PC-9 (cell line): ENCODE results near the gene KIF5C. TPM values are rescaled to one million over a fixed set of nuclear protein-coding genes. Genes with fewer than 3 reads are reported as not detected.

Experiments used
- BruUV-seq: library from RNA; stranded (reverse); fragments of 400-500 nt; replicated peaks from 2 replicates; lab custom pipeline; 2021; lab: Mats Ljungman, UMichigan
- CTCF ChIA-PET: fragments of 300-600 bp; sonication (Branson Sonifier 250); formaldehyde crosslinking; loops from one replicate; lab custom pipeline; 2022; ENCODE audit warnings: antibody characterized with exemption; lab: Charles Lee
- POLR2A ChIA-PET: fragments of 300-600 bp; sonication (Branson Sonifier 250); formaldehyde crosslinking; loops from one replicate; lab custom pipeline; 2022; ENCODE audit warnings: antibody characterized with exemption; ENCODE audit not compliant: unreplicated experiment; lab: Charles Lee
- DNase-seq, 2 experiments: peaks; one replicate each; pipeline versions ENCODE4 v3.0.0 to v3.0.0-alpha.2; 2015 to 2022; ENCODE audit warnings: mixed read lengths in 1 of 2
- H2AFZ ChIP-seq: fragments of 200-600 bp; sonication (generic); 2 replicates; pipeline ENCODE4 v1.8.1; 2017; ENCODE audit warnings: antibody characterized with exemption
- H3F3A ChIP-seq: fragments of 200-600 bp; sonication (generic); 2 replicates; pipeline ENCODE4 v1.8.1; 2017; ENCODE audit warnings: antibody characterized with exemption, mild to moderate bottlenecking, low read depth; ENCODE audit not compliant: insufficient read depth
- H3K27ac ChIP-seq: fragments of 200-600 bp; sonication (generic); 2 replicates; pipeline ENCODE4 v1.6.1; 2016; ENCODE audit warnings: mixed run types
- H3K27me3 ChIP-seq: fragments of 200-600 bp; sonication (generic); 2 replicates; pipeline ENCODE4 v1.6.1; 2016; ENCODE audit warnings: low read depth, mixed run types; ENCODE audit not compliant: insufficient read depth
- H3K36me3 ChIP-seq: fragments of 200-600 bp; sonication (generic); 2 replicates; pipeline ENCODE4 v1.6.1; 2016; ENCODE audit warnings: low read depth, mixed run types
- H3K4me1 ChIP-seq: fragments of 200-600 bp; sonication (generic); replicated peaks from 2 replicates; pipeline ENCODE4 v1.6.1; 2016; ENCODE audit warnings: mixed run types; ENCODE audit not compliant: insufficient read depth
- H3K4me2 ChIP-seq: fragments of 200-600 bp; sonication (generic); 2 replicates; pipeline ENCODE4 v1.6.1; 2017; ENCODE audit warnings: mixed run types
- H3K4me3 ChIP-seq: fragments of 200-600 bp; sonication (generic); 2 replicates; pipeline ENCODE4 v1.6.1; 2016; ENCODE audit warnings: mixed run types
- H3K79me2 ChIP-seq: fragments of 200-600 bp; sonication (generic); 2 replicates; pipeline ENCODE4 v1.6.1; 2017; ENCODE audit warnings: low read depth, mixed run types
- H3K9me2 ChIP-seq: fragments of 200-600 bp; sonication (generic); 2 replicates; pipeline ENCODE4 v1.8.1; 2017; ENCODE audit warnings: mild to moderate bottlenecking; ENCODE audit not compliant: insufficient read depth
- H3K9me3 ChIP-seq: fragments of 200-600 bp; sonication (generic); 2 replicates; pipeline ENCODE4 v1.8.1; 2016; ENCODE audit warnings: low read depth; ENCODE audit not compliant: insufficient read depth
- H4K20me1 ChIP-seq: fragments of 200-600 bp; sonication (generic); 2 replicates; pipeline ENCODE4 v1.8.1; 2017; ENCODE audit not compliant: insufficient read depth
- CTCF ChIP-seq: fragments of 200-600 bp; sonication (generic); conservative IDR thresholded peaks from 2 replicates; pipeline ENCODE4 v1.6.1; 2017; ENCODE audit warnings: mixed run types, antibody characterized with exemption, mild to moderate bottlenecking, moderate library complexity
- EZH2 ChIP-seq: fragments of 200-600 bp; sonication (generic); IDR thresholded peaks from 2 replicates; pipeline ENCODE4 v1.8.0; 2017; ENCODE audit warnings: antibody characterized with exemption, low read depth
- intact Hi-C: fragments of 100-400 bp; cut with micrococcal nuclease; formaldehyde crosslinking; loops from one replicate; pipeline ENCODE4 v1.10.0; 2022; ENCODE audit not compliant: unreplicated experiment
- total RNA-seq: library from RNA; stranded (reverse); gene quantifications from 2 replicates; pipeline ENCODE4 v1.2.3, GENCODE V29; 2021

KIF5C gene
- total RNA-seq, 1 experiment from 2014 or later: 0.07 TPM

- ChIA-PET POLR2A (no interaction called here), CTCF (no interaction called here)
- TF ChIP-seq EZH2 (no peak), CTCF (no peak)
- H3K36me3 ChIP-seq: no peaks in the 10 kb centered on the region
- intact Hi-C loops: no loop called here
- H3K4me3 ChIP-seq: no peak overlapping the region
- no peak overlapping the region for H3K4me2 ChIP-seq
- no peaks in the 10 kb centered on the region for H3K27me3 ChIP-seq
- DNase-seq: no peak
- no peaks in the 10 kb centered on the region for H3K4me1 ChIP-seq
- H2AFZ ChIP-seq: no peak overlapping the region
- no peak overlapping the region for H3K27ac ChIP-seq
- H3F3A ChIP-seq: no peaks in the 10 kb centered on the region
- H4K20me1 ChIP-seq: no peaks in the 10 kb centered on the region
- no TSS peak for BruUV-seq
- H3K79me2 ChIP-seq: no peaks in the 10 kb centered on the region
- H3K9me2 ChIP-seq: no peaks in the 10 kb centered on the region
- no peaks in the 10 kb centered on the region for H3K9me3 ChIP-seq
Measured at GRCh38 chr2:148920559-148920958, 45.5 kb downstream of the KIF5C start.

GRCh38 chr2:148922062-148922461 is 47.0 kb downstream of the KIF5C start:
- H3K9me3 ChIP-seq: no peaks in the 10 kb centered on the region
- ChIA-PET CTCF (no interaction called here), POLR2A (interaction anchor here (0.6 kb wide), 1 partner anchor 151 kb away, joined by 12 read pairs; no protein-coding TSS in a partner anchor)

GRCh38 chr2:148922776-148923475 is 47.9 kb downstream of the KIF5C start:
- no peaks in the 10 kb centered on the region for H3K4me1 ChIP-seq
- no peak overlapping the region for H3K4me3 ChIP-seq
- ChIA-PET POLR2A (interaction anchor here (0.6 kb wide), 1 partner anchor 152 kb away, joined by 12 read pairs; no protein-coding TSS in a partner anchor), CTCF (interaction anchor here (0.6 kb wide), 1 partner anchor 651 kb away, joined by 4 read pairs; no protein-coding TSS in a partner anchor)
- no peaks in the 10 kb centered on the region for H4K20me1 ChIP-seq
- H3K36me3 ChIP-seq: no peaks in the 10 kb centered on the region
- no peak overlapping the region for H3K4me2 ChIP-seq
- intact Hi-C loops: no loop called here
- H3K27ac ChIP-seq: no peak overlapping the region
- DNase-seq: no peak
- no peaks in the 10 kb centered on the region for H3K27me3 ChIP-seq
- no TSS peak for BruUV-seq
- H3F3A ChIP-seq: no peaks in the 10 kb centered on the region
- no peaks in the 10 kb centered on the region for H3K9me2 ChIP-seq
- TF ChIP-seq EZH2 (no peak), CTCF (no peak)
- H3K9me3 ChIP-seq: no peaks in the 10 kb centered on the region
- no peaks in the 10 kb centered on the region for H3K79me2 ChIP-seq
- H2AFZ ChIP-seq: no peak overlapping the region

More at GRCh38 chr2:148922062-148922461, 47.0 kb downstream of the KIF5C start:
- intact Hi-C loops: no loop called here
- Histone ChIP-seq H3F3A (no peaks in the 10 kb centered on the region), H3K27me3 (no peaks in the 10 kb centered on the region), H2AFZ (no peak overlapping the region), H3K9me2 (no peaks in the 10 kb centered on the region), H3K4me3 (no peak overlapping the region), H4K20me1 (no peaks in the 10 kb centered on the region), H3K4me2 (no peak overlapping the region), H3K27ac (no peak overlapping the region), H3K79me2 (no peaks in the 10 kb centered on the region), H3K4me1 (no peaks in the 10 kb centered on the region), H3K36me3 (no peaks in the 10 kb centered on the region)
- no TSS peak for BruUV-seq
- DNase-seq: no peak
- TF ChIP-seq CTCF (no peak), EZH2 (no peak)
